Smooth muscle cell (in vitro differentiated cells): ENCODE measurements around the gene CAMKMT. TPM values are rescaled to one million over a fixed set of nuclear protein-coding genes. Genes with fewer than 3 reads are reported as not detected.
"Not testable (repeated sequence)": the region's sequence is repeated elsewhere in the genome, so short reads cannot be mapped to it uniquely, and the experiment has no call there.

ENCODE experiments used
- DNase-seq: peaks from one replicate; lab custom pipeline; 2025; ENCODE audit not compliant: unreplicated experiment; lab: John Stamatoyannopoulos, UW
- H2AFZ ChIP-seq: fragments of 200-600 bp; sonication (generic); 2 replicates; pipeline ENCODE4 v1.6.0; 2016; ENCODE audit warnings: antibody characterized with exemption, low read depth, mild to moderate bottlenecking
- H3F3A ChIP-seq: fragments of 200-600 bp; sonication (generic); 2 replicates; pipeline ENCODE4 v1.6.0; 2017; ENCODE audit warnings: antibody characterized with exemption, low read depth
- H3K27ac ChIP-seq: fragments of 200-600 bp; sonication (generic); 2 replicates; pipeline ENCODE4 v1.5.1; 2016; ENCODE audit warnings: low read depth, mild to moderate bottlenecking
- H3K27me3 ChIP-seq: fragments of 200-600 bp; sonication (generic); 2 replicates; pipeline ENCODE4 v1.6.1; 2016; ENCODE audit warnings: low read depth, mild to moderate bottlenecking
- H3K36me3 ChIP-seq: fragments of 200-600 bp; sonication (generic); 2 replicates; pipeline ENCODE4 v1.5.1; 2016; ENCODE audit warnings: low read depth
- H3K4me1 ChIP-seq: fragments of 200-600 bp; sonication (generic); 2 replicates; pipeline ENCODE4 v1.5.1; 2016; ENCODE audit warnings: low read depth
- H3K4me2 ChIP-seq: fragments of 200-600 bp; sonication (generic); 2 replicates; pipeline ENCODE4 v1.6.0; 2016; ENCODE audit warnings: mild to moderate bottlenecking
- H3K4me3 ChIP-seq: fragments of 200-600 bp; sonication (generic); 2 replicates; pipeline ENCODE4 v1.5.1; 2016; ENCODE audit warnings: mild to moderate bottlenecking
- H3K79me2 ChIP-seq: fragments of 200-600 bp; sonication (generic); 2 replicates; pipeline ENCODE4 v1.6.0; 2016; ENCODE audit warnings: low read depth, mild to moderate bottlenecking
- H3K9ac ChIP-seq: fragments of 200-600 bp; sonication (generic); 2 replicates; pipeline ENCODE4 v1.6.0; 2016; ENCODE audit warnings: low read depth
- H3K9me3 ChIP-seq: fragments of 200-600 bp; sonication (generic); replicated peaks from 2 replicates; pipeline ENCODE4 v1.5.1; 2016; ENCODE audit warnings: low read depth
- H4K20me1 ChIP-seq: fragments of 200-600 bp; sonication (generic); 2 replicates; pipeline ENCODE4 v1.6.0; 2016; ENCODE audit warnings: low read depth
- CTCF ChIP-seq: fragments of 200-600 bp; sonication (generic); IDR thresholded peaks from 2 replicates; pipeline ENCODE4 v1.5.1; 2017; ENCODE audit warnings: borderline replicate concordance, mild to moderate bottlenecking, antibody characterized with exemption; ENCODE audit not compliant: insufficient read depth, poor library complexity, severe bottlenecking
- WGBS: methylation state at CpG from one replicate; pipeline ENCODE4 v1.1.7; 2016; ENCODE audit warnings: low lambda C conversion rate; 5-methylcytosine and 5-hydroxymethylcytosine counted together
- polyA plus RNA-seq: library from polyadenylated mRNA; unstranded; fragments of >200 nt; fragmentation: Nextera tagmentation; extraction: Ambion mirVana; gene quantifications from 2 replicates; pipeline ENCODE4 v1.2.1, GENCODE V29; 2016
- total RNA-seq: library from RNA; depleted of rRNA; stranded (reverse); fragments of >200 nt; gene quantifications from 2 replicates; pipeline ENCODE4 v1.2.3, GENCODE V29; 2014

CAMKMT gene
- total and polyA plus RNA-seq, 2 experiments from 2014 or later: 7.2 to 7.6 TPM

- TF ChIP-seq CTCF: no peak
- no peak overlapping the region for H2AFZ ChIP-seq
Measured at GRCh38 chr2:44495544-44495943, 133.8 kb downstream of the CAMKMT start.

GRCh38 chr2:44496130-44496529, 134.4 kb downstream of the CAMKMT start:
- no peak overlapping the region for H3K4me2 ChIP-seq
- no peaks in the 10 kb centered on the region for H3K4me1 ChIP-seq
- no peaks in the 10 kb centered on the region for H3K27me3 ChIP-seq
- WGBS: 93% methylated on average over 3 of the region's 3 CpGs
- no peak overlapping the region for H3K4me3 ChIP-seq
- H4K20me1 ChIP-seq: no peaks in the 10 kb centered on the region
- no peaks in the 10 kb centered on the region for H3F3A ChIP-seq
- H3K9me3 ChIP-seq: no peaks in the 10 kb centered on the region
- H3K27ac ChIP-seq: no peak overlapping the region
- H3K79me2 ChIP-seq: no peaks in the 10 kb centered on the region
- H3K9ac ChIP-seq: no peak overlapping the region
- no peak overlapping the region for H2AFZ ChIP-seq
- no peak for TF ChIP-seq CTCF
- no peaks in the 10 kb centered on the region for H3K36me3 ChIP-seq
- no peak for DNase-seq

More at GRCh38 chr2:44495544-44495943, 133.8 kb downstream of the CAMKMT start:
- WGBS: 97% methylated on average over 1 of the region's 1 CpG
- H3K27ac ChIP-seq: no peak overlapping the region
- H3K27me3 ChIP-seq: no peaks in the 10 kb centered on the region
- no peaks in the 10 kb centered on the region for H3F3A ChIP-seq
- H3K4me2 ChIP-seq: no peak overlapping the region
- H4K20me1 ChIP-seq: no peaks in the 10 kb centered on the region
- H3K4me3 ChIP-seq: no peak overlapping the region
- no peak overlapping the region for H3K9ac ChIP-seq
- H3K4me1 ChIP-seq: no peaks in the 10 kb centered on the region
- no peaks in the 10 kb centered on the region for H3K79me2 ChIP-seq
- H3K36me3 ChIP-seq: no peaks in the 10 kb centered on the region
- no peaks in the 10 kb centered on the region for H3K9me3 ChIP-seq
- no peak for DNase-seq

GRCh38 chr2:44498551-44498950, 136.8 kb downstream of the CAMKMT start:
- peaks cover 6% of the 10 kb centered on the region for H3K4me1 ChIP-seq
- 84% methylated on average over 2 of the region's 2 CpGs for WGBS

GRCh38 chr2:44505664-44506063, 143.9 kb downstream of the CAMKMT start:
- not testable (repeated sequence) for H4K20me1 ChIP-seq, H2AFZ ChIP-seq, H3F3A ChIP-seq, H3K9ac ChIP-seq, H3K9me3 ChIP-seq, H3K27ac ChIP-seq, H3K4me2 ChIP-seq, H3K27me3 ChIP-seq, H3K79me2 ChIP-seq, H3K4me3 ChIP-seq, DNase-seq, H3K36me3 ChIP-seq
- H3K4me1 ChIP-seq: peaks cover 11% of the 10 kb centered on the region
- 93% methylated on average over 7 of the region's 7 CpGs for WGBS

More at GRCh38 chr2:44498551-44498950, 136.8 kb downstream of the CAMKMT start:
- H3F3A ChIP-seq: no peaks in the 10 kb centered on the region
- H3K4me2 ChIP-seq: no peak overlapping the region
- no peaks in the 10 kb centered on the region for H3K27me3 ChIP-seq
- H3K27ac ChIP-seq: no peak overlapping the region
- H4K20me1 ChIP-seq: no peaks in the 10 kb centered on the region
- TF ChIP-seq CTCF: no peak
- no peak overlapping the region for H2AFZ ChIP-seq
- H3K9me3 ChIP-seq: no peaks in the 10 kb centered on the region
- H3K9ac ChIP-seq: no peak overlapping the region
- H3K4me3 ChIP-seq: no peak overlapping the region
- H3K79me2 ChIP-seq: no peaks in the 10 kb centered on the region
- H3K36me3 ChIP-seq: no peaks in the 10 kb centered on the region
- no peak for DNase-seq
